Colon (tissue), 2 donors: ENCODE data around the gene LDAH.

Source experiments
- FAIRE-seq: peaks from 2 replicates; lab custom pipeline; 2012; peaks lifted over from hg19 to GRCh38; lab: Jason Lieb, UNC
- donor health status: control.
- donor health status: control.

The LDAH gene

GRCh38 chr2:20635675-20636584, 187.0 kb downstream of the LDAH start:
- no peak for FAIRE-seq

DNA sequence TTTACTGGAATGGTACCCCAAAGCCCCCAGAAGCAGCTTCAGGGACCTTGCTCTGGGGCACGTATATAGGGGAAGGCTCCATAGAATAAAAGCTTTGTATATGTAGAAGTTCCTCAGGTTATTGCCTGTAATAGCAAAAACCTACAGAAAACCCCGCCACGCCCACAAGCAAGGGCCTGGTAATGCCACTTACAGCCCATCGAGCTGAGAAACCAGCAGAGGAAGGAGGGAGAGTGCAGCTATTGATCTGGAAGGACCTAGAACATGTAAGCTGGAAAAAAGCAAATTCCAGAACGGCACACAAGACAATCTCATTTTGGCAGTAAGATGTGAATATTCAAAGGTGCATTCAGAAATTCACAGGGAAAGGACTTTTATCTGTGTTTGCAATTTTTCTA, 187.8 kb downstream of the LDAH start:
- no peak for FAIRE-seq

- no peak for FAIRE-seq
Observed at GRCh38 chr2:20634507-20635112, 188.3 kb downstream of the LDAH start.
